Osteoblast (primary cell): ENCODE data around the gene FXYD4. TPM values are rescaled to one million over a fixed set of nuclear protein-coding genes. Genes with fewer than 3 reads are reported as not detected.

Experiments used
- DNase-seq: peaks from one replicate; pipeline ENCODE4 v3.0.0; 2011; ENCODE audit warnings: low spot score, mixed read lengths; ENCODE audit not compliant: insufficient read length; ENCODE audit errors: missing footprints
- H2AFZ ChIP-seq: 2 replicates; pipeline ENCODE4 v1.6.0; 2011; ENCODE audit warnings: mild to moderate bottlenecking, low read length
- H3K27ac ChIP-seq: 2 replicates; pipeline ENCODE4 v1.5.1; 2011; ENCODE audit warnings: mild to moderate bottlenecking, low read depth, low read length, moderate library complexity
- H3K27me3 ChIP-seq: 2 replicates; pipeline ENCODE4 v1.6.0; 2012; ENCODE audit warnings: mild to moderate bottlenecking, control low read depth, inconsistent platforms, low read length, moderate library complexity; ENCODE audit not compliant: insufficient read depth
- H3K36me3 ChIP-seq: 2 replicates; pipeline ENCODE4 v1.5.1; 2011; ENCODE audit warnings: mild to moderate bottlenecking, low read length, control low read depth, moderate library complexity; ENCODE audit not compliant: insufficient read depth
- H3K4me1 ChIP-seq: 2 replicates; pipeline ENCODE4 v1.5.1; 2011; ENCODE audit warnings: mild to moderate bottlenecking, low read length, control low read depth, moderate library complexity; ENCODE audit not compliant: insufficient read depth
- H3K4me2 ChIP-seq: 2 replicates; pipeline ENCODE4 v1.6.0; 2011; ENCODE audit warnings: mild to moderate bottlenecking, low read length; ENCODE audit not compliant: insufficient read depth
- H3K4me3 ChIP-seq: fragments of 200-600 bp; sonication (generic); 3 replicates; pipeline ENCODE4 v1.5.1; 2012; ENCODE audit warnings: mild to moderate bottlenecking, low read length, inconsistent platforms; ENCODE audit not compliant: insufficient read depth
- H3K79me2 ChIP-seq: 2 replicates; pipeline ENCODE4 v1.6.0; 2012; ENCODE audit warnings: mild to moderate bottlenecking, low read length, control low read depth, inconsistent platforms; ENCODE audit not compliant: insufficient read depth
- H3K9me3 ChIP-seq: 2 replicates; pipeline ENCODE4 v1.5.1; 2011; ENCODE audit warnings: low read depth, low read length, control low read depth
- H4K20me1 ChIP-seq: 2 replicates; pipeline ENCODE4 v1.6.0; 2012; ENCODE audit warnings: mild to moderate bottlenecking, low read length, control low read depth; ENCODE audit not compliant: insufficient read depth
- CTCF ChIP-seq: IDR thresholded peaks from 2 replicates; pipeline ENCODE4 v1.5.1; 2011; ENCODE audit warnings: mild to moderate bottlenecking, low read depth, low read length, moderate library complexity; ENCODE audit errors: extremely low read depth
- total RNA-seq: library from RNA; depleted of rRNA; stranded (reverse); fragments of >200 nt; gene quantifications from 2 replicates; pipeline ENCODE4 v1.2.3, GENCODE V29; 2012

FXYD4 gene
- total RNA-seq, 1 donor = not detected

GRCh38 chr10:43372765-43373361, 1.4 kb downstream of the FXYD4 start:
- DNase-seq = no peak
- no peaks in the 10 kb centered on the region for H3K27me3 ChIP-seq
- no peaks in the 10 kb centered on the region for H3K79me2 ChIP-seq
- no peaks in the 10 kb centered on the region for H4K20me1 ChIP-seq
- no peak overlapping the region for H2AFZ ChIP-seq
- H3K4me2 ChIP-seq = no peak overlapping the region
- no peak overlapping the region for H3K27ac ChIP-seq
- H3K36me3 ChIP-seq = no peaks in the 10 kb centered on the region
- TF ChIP-seq CTCF = no peak
- H3K9me3 ChIP-seq = no peaks in the 10 kb centered on the region
- no peak overlapping the region for H3K4me3 ChIP-seq
- no peaks in the 10 kb centered on the region for H3K4me1 ChIP-seq

- Histone ChIP-seq H4K20me1 (no peaks in the 10 kb centered on the region), H3K4me3 (no peak overlapping the region), H3K79me2 (no peaks in the 10 kb centered on the region), H3K9me3 (no peaks in the 10 kb centered on the region), H3K4me1 (no peaks in the 10 kb centered on the region), H3K27me3 (no peaks in the 10 kb centered on the region), H2AFZ (no peak overlapping the region), H3K4me2 (no peak overlapping the region), H3K27ac (no peak overlapping the region), H3K36me3 (no peaks in the 10 kb centered on the region)
- no peak for TF ChIP-seq CTCF
- DNase-seq = no peak
These were observed 2.0 kb downstream of the FXYD4 start for GRCh38 chr10:43373461-43373860.

GRCh38 chr10:43374194-43374593, 2.8 kb downstream of the FXYD4 start:
- no peaks in the 10 kb centered on the region for H4K20me1 ChIP-seq
- no peaks in the 10 kb centered on the region for H3K27me3 ChIP-seq
- H3K4me1 ChIP-seq = no peaks in the 10 kb centered on the region
- no peaks in the 10 kb centered on the region for H3K9me3 ChIP-seq
- no peak for TF ChIP-seq CTCF
- no peak overlapping the region for H3K4me3 ChIP-seq
- H2AFZ ChIP-seq = no peak overlapping the region
- no peaks in the 10 kb centered on the region for H3K36me3 ChIP-seq
- DNase-seq = no peak
- no peak overlapping the region for H3K27ac ChIP-seq
- no peak overlapping the region for H3K4me2 ChIP-seq
- H3K79me2 ChIP-seq = no peaks in the 10 kb centered on the region

GRCh38 chr10:43375401-43376020, 4.1 kb downstream of the FXYD4 start:
- Histone ChIP-seq H3K9me3 (no peaks in the 10 kb centered on the region), H2AFZ (no peak overlapping the region), H3K36me3 (no peaks in the 10 kb centered on the region), H3K27me3 (no peaks in the 10 kb centered on the region), H4K20me1 (no peaks in the 10 kb centered on the region), H3K4me2 (no peak overlapping the region), H3K4me3 (no peak overlapping the region), H3K4me1 (no peaks in the 10 kb centered on the region), H3K27ac (no peak overlapping the region), H3K79me2 (no peaks in the 10 kb centered on the region)
- DNase-seq = no peak
- TF ChIP-seq CTCF = no peak
